ENCODE measurements around the gene MYO18A.

Gene MYO18A

GRCh38 chr17:29061036-29061435 lies 119.2 kb downstream of the MYO18A start:
- Histone ChIP-seq H3K36me3 (ENCODE audit: control insufficient read depth, insufficient read depth, low read length) (no peaks in the 10 kb centered on the region), H3K27me3 (ENCODE audit: control insufficient read depth, insufficient read depth, low read length, poor library complexity, severe bottlenecking) (no peaks in the 10 kb centered on the region), H3K4me3 (ENCODE audit: insufficient read depth, low read depth, low read length) (no peak overlapping the region), H3K9me3 (ENCODE audit: control insufficient read depth, low read length) (no peaks in the 10 kb centered on the region), H3K4me1 (ENCODE audit: control insufficient read depth, insufficient read depth, low read length) (peaks cover 25% of the 10 kb centered on the region), H3K27ac (ENCODE audit: insufficient read depth, low read depth, low read length, poor library complexity, severe bottlenecking) (no peak overlapping the region)
- WGBS, 2 experiments: 75 to 77% methylated on average over 8 of the region's 8 CpGs

GRCh38 chr17:29060475-29060874 lies 119.7 kb downstream of the MYO18A start:
- H3K36me3 ChIP-seq (ENCODE audit: control insufficient read depth, insufficient read depth, low read length): no peaks in the 10 kb centered on the region
- no peaks in the 10 kb centered on the region for H3K9me3 ChIP-seq (ENCODE audit: control insufficient read depth, low read length)
- peaks cover 28% of the 10 kb centered on the region for H3K4me1 ChIP-seq (ENCODE audit: control insufficient read depth, insufficient read depth, low read length)
- H3K4me3 ChIP-seq (ENCODE audit: insufficient read depth, low read depth, low read length): no peak overlapping the region
- no peak overlapping the region for H3K27ac ChIP-seq (ENCODE audit: insufficient read depth, low read depth, low read length, poor library complexity, severe bottlenecking)
- WGBS, 2 experiments: 53 to 66% methylated on average over 6 of the region's 6 CpGs
- no peaks in the 10 kb centered on the region for H3K27me3 ChIP-seq (ENCODE audit: control insufficient read depth, insufficient read depth, low read length, poor library complexity, severe bottlenecking)

GRCh38 chr17:29059281-29059680 lies 120.9 kb downstream of the MYO18A start:
- no peak overlapping the region for H3K27ac ChIP-seq (ENCODE audit: insufficient read depth, low read depth, low read length, poor library complexity, severe bottlenecking)
- peaks cover 39% of the 10 kb centered on the region for H3K4me1 ChIP-seq (ENCODE audit: control insufficient read depth, insufficient read depth, low read length)
- no peaks in the 10 kb centered on the region for H3K27me3 ChIP-seq (ENCODE audit: control insufficient read depth, insufficient read depth, low read length, poor library complexity, severe bottlenecking)
- no peak overlapping the region for H3K4me3 ChIP-seq (ENCODE audit: insufficient read depth, low read depth, low read length)
- H3K36me3 ChIP-seq (ENCODE audit: control insufficient read depth, insufficient read depth, low read length): no peaks in the 10 kb centered on the region
- 96 to 97% methylated on average over 1 of the region's 2 CpGs for WGBS, 2 experiments
- H3K9me3 ChIP-seq (ENCODE audit: control insufficient read depth, low read length): no peaks in the 10 kb centered on the region

- Histone ChIP-seq H3K27me3 (ENCODE audit: control insufficient read depth, insufficient read depth, low read length, poor library complexity, severe bottlenecking) (no peaks in the 10 kb centered on the region), H3K4me3 (ENCODE audit: insufficient read depth, low read depth, low read length) (no peak overlapping the region), H3K27ac (ENCODE audit: insufficient read depth, low read depth, low read length, poor library complexity, severe bottlenecking) (no peak overlapping the region), H3K36me3 (ENCODE audit: control insufficient read depth, insufficient read depth, low read length) (no peaks in the 10 kb centered on the region), H3K9me3 (ENCODE audit: control insufficient read depth, low read length) (no peaks in the 10 kb centered on the region), H3K4me1 (ENCODE audit: control insufficient read depth, insufficient read depth, low read length) (peaks cover 39% of the 10 kb centered on the region)
- WGBS, 2 experiments: 96 to 98% methylated on average over 3 of the region's 3 CpGs
These were observed 121.8 kb downstream of the MYO18A start for GRCh38 chr17:29058391-29058790.

GRCh38 chr17:29057361-29057760 lies 122.8 kb downstream of the MYO18A start:
- WGBS, 2 experiments: 91 to 95% methylated on average over 3 to 4 of the region's 4 CpGs
- no peaks in the 10 kb centered on the region for H3K9me3 ChIP-seq (ENCODE audit: control insufficient read depth, low read length)
- no peak overlapping the region for H3K4me3 ChIP-seq (ENCODE audit: insufficient read depth, low read depth, low read length)
- peaks cover 37% of the 10 kb centered on the region for H3K4me1 ChIP-seq (ENCODE audit: control insufficient read depth, insufficient read depth, low read length)
- no peak overlapping the region for H3K27ac ChIP-seq (ENCODE audit: insufficient read depth, low read depth, low read length, poor library complexity, severe bottlenecking)
- no peaks in the 10 kb centered on the region for H3K27me3 ChIP-seq (ENCODE audit: control insufficient read depth, insufficient read depth, low read length, poor library complexity, severe bottlenecking)
- H3K36me3 ChIP-seq (ENCODE audit: control insufficient read depth, insufficient read depth, low read length): no peaks in the 10 kb centered on the region

- no peaks in the 10 kb centered on the region for H3K27me3 ChIP-seq (ENCODE audit: control insufficient read depth, insufficient read depth, low read length, poor library complexity, severe bottlenecking)
- 88 to 89% methylated on average over 10 of the region's 10 CpGs for WGBS, 2 experiments
- H3K27ac ChIP-seq (ENCODE audit: insufficient read depth, low read depth, low read length, poor library complexity, severe bottlenecking): no peak overlapping the region
These were observed 125.4 kb downstream of the MYO18A start for GRCh38 chr17:29054835-29055234.

GRCh38 chr17:29051731-29052130 lies 128.5 kb downstream of the MYO18A start:
- H3K4me1 ChIP-seq (ENCODE audit: control insufficient read depth, insufficient read depth, low read length): peaks cover 40% of the 10 kb centered on the region
- 89 to 91% methylated on average over 6 of the region's 6 CpGs for whole genome bisulfite sequencing, 2 experiments
- H3K4me3 ChIP-seq (ENCODE audit: insufficient read depth, low read depth, low read length): no peak overlapping the region
- H3K36me3 ChIP-seq (ENCODE audit: control insufficient read depth, insufficient read depth, low read length): no peaks in the 10 kb centered on the region
- no peaks in the 10 kb centered on the region for H3K27me3 ChIP-seq (ENCODE audit: control insufficient read depth, insufficient read depth, low read length, poor library complexity, severe bottlenecking)
- H3K27ac ChIP-seq (ENCODE audit: insufficient read depth, low read depth, low read length, poor library complexity, severe bottlenecking): peak overlapping the region; percentile 20
- no peaks in the 10 kb centered on the region for H3K9me3 ChIP-seq (ENCODE audit: control insufficient read depth, low read length)

More at GRCh38 chr17:29054835-29055234, 125.4 kb downstream of the MYO18A start:
- Histone ChIP-seq H3K4me1 (ENCODE audit: control insufficient read depth, insufficient read depth, low read length) (peaks cover 21% of the 10 kb centered on the region), H3K36me3 (ENCODE audit: control insufficient read depth, insufficient read depth, low read length) (no peaks in the 10 kb centered on the region), H3K9me3 (ENCODE audit: control insufficient read depth, low read length) (no peaks in the 10 kb centered on the region), H3K4me3 (ENCODE audit: insufficient read depth, low read depth, low read length) (no peak overlapping the region)

- Histone ChIP-seq H3K36me3 (ENCODE audit: control insufficient read depth, insufficient read depth, low read length) (no peaks in the 10 kb centered on the region), H3K4me3 (ENCODE audit: insufficient read depth, low read depth, low read length) (no peak overlapping the region), H3K27me3 (ENCODE audit: control insufficient read depth, insufficient read depth, low read length, poor library complexity, severe bottlenecking) (no peaks in the 10 kb centered on the region), H3K9me3 (ENCODE audit: control insufficient read depth, low read length) (no peaks in the 10 kb centered on the region), H3K4me1 (ENCODE audit: control insufficient read depth, insufficient read depth, low read length) (peaks cover 40% of the 10 kb centered on the region), H3K27ac (ENCODE audit: insufficient read depth, low read depth, low read length, poor library complexity, severe bottlenecking) (peak overlapping the region; percentile 20)
- 52 to 75% methylated on average over 12 of the region's 12 CpGs for WGBS, 2 experiments
These were observed 129.0 kb downstream of the MYO18A start for GRCh38 chr17:29051194-29051593.

GRCh38 chr17:29050176-29050575 lies 130.0 kb downstream of the MYO18A start:
- no peaks in the 10 kb centered on the region for H3K27me3 ChIP-seq (ENCODE audit: control insufficient read depth, insufficient read depth, low read length, poor library complexity, severe bottlenecking)
- no peak overlapping the region for H3K27ac ChIP-seq (ENCODE audit: insufficient read depth, low read depth, low read length, poor library complexity, severe bottlenecking)

GRCh38 chr17:29049541-29050145 lies 130.6 kb downstream of the MYO18A start:
- Histone ChIP-seq H3K27me3 (ENCODE audit: control insufficient read depth, insufficient read depth, low read length, poor library complexity, severe bottlenecking) (no peaks in the 10 kb centered on the region), H3K27ac (ENCODE audit: insufficient read depth, low read depth, low read length, poor library complexity, severe bottlenecking) (no peak overlapping the region), H3K4me1 (ENCODE audit: control insufficient read depth, insufficient read depth, low read length) (peaks cover 28% of the 10 kb centered on the region), H3K4me3 (ENCODE audit: insufficient read depth, low read depth, low read length) (no peak overlapping the region), H3K36me3 (ENCODE audit: control insufficient read depth, insufficient read depth, low read length) (no peaks in the 10 kb centered on the region), H3K9me3 (ENCODE audit: control insufficient read depth, low read length) (no peaks in the 10 kb centered on the region)
- 90 to 91% methylated on average over 11 of the region's 11 CpGs for WGBS, 2 experiments

More at GRCh38 chr17:29050176-29050575, 130.0 kb downstream of the MYO18A start:
- Histone ChIP-seq H3K36me3 (ENCODE audit: control insufficient read depth, insufficient read depth, low read length) (no peaks in the 10 kb centered on the region), H3K4me3 (ENCODE audit: insufficient read depth, low read depth, low read length) (no peak overlapping the region), H3K9me3 (ENCODE audit: control insufficient read depth, low read length) (no peaks in the 10 kb centered on the region), H3K4me1 (ENCODE audit: control insufficient read depth, insufficient read depth, low read length) (peaks cover 34% of the 10 kb centered on the region)
- WGBS, 2 experiments: 92 to 97% methylated on average over 5 of the region's 5 CpGs

All from ectodermal cell (in vitro differentiated cells).